ENCODE measurements around the gene PDE11A. TPM values are rescaled to one million over a fixed set of nuclear protein-coding genes. Genes with fewer than 3 reads are reported as not detected.

The PDE11A gene
- total RNA-seq, 1 donor from 2014 or later, result 0.27 TPM

DNA sequence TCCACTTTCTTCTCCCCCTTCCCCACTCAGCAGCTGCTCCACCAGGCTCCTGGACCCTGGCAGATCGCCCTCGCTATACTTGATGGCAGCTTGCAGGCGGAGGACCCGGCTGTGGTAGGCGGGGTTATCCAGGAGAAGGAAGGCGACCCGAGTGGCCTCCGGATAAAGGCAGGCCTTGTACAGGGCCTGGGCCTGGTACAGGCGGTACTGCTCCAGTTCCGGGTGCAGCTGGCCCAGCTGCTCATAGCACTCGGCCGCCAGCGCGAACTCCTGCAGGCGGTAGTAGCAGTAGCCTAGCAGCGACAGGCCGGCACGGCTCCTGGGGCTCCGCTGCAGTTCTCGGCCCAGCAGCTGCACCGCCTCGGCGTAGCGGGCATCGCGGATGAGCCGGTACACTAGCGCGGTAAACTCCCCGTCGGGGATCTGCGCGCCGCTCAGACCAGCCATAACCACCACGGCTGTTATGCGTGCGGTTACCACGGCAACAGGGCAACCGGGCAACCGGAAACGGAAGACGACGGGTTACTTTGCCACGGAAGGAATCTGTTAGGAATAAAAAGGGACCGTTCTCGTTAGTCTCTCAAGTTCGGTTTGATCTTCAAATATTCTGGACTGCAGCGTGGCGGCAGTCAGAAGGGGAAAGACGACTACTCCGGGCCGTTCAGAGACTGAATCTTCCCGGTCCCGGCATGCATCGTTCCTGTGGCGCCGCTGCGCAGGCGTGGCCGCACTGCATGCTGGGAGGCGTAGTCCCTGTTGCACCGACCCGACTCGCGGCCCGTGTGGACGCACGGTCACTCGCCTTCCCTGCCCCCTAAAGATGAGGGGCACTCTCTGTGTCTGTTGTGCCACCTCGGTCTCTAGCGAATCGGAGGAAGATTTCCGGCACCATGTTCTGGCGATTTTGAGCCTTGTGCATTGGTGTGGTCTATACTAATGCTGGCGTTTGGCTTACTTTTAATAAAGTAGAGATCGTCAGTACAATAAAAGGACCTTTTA is 454.0 kb downstream of the PDE11A start:
- peaks cover 10% of the 10 kb centered on the region for H3K4me1 Mint-ChIP-seq (ENCODE audit: low read depth, unreplicated experiment)
- peak overlapping the region; percentile 98 for H3K27ac Mint-ChIP-seq (ENCODE audit: unreplicated experiment)
- DNase-seq, result peak; percentile 90
- peak overlapping the region; percentile 97 for H3K4me3 Mint-ChIP-seq (ENCODE audit: unreplicated experiment)
- peaks cover 5% of the 10 kb centered on the region for H3K27me3 Mint-ChIP-seq (ENCODE audit: unreplicated experiment)
- H3K9me3 Mint-ChIP-seq (ENCODE audit: unreplicated experiment), result peaks cover 8% of the 10 kb centered on the region
- no peaks in the 10 kb centered on the region for H3K36me3 Mint-ChIP-seq (ENCODE audit: unreplicated experiment)
- TF ChIP-seq, protein P1, sequence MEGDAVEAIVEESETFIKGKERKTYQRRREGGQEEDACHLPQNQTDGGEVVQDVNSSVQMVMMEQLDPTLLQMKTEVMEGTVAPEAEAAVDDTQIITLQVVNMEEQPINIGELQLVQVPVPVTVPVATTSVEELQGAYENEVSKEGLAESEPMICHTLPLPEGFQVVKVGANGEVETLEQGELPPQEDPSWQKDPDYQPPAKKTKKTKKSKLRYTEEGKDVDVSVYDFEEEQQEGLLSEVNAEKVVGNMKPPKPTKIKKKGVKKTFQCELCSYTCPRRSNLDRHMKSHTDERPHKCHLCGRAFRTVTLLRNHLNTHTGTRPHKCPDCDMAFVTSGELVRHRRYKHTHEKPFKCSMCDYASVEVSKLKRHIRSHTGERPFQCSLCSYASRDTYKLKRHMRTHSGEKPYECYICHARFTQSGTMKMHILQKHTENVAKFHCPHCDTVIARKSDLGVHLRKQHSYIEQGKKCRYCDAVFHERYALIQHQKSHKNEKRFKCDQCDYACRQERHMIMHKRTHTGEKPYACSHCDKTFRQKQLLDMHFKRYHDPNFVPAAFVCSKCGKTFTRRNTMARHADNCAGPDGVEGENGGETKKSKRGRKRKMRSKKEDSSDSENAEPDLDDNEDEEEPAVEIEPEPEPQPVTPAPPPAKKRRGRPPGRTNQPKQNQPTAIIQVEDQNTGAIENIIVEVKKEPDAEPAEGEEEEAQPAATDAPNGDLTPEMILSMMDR (IDR thresholded peaks at IDR 0.05; ENCODE audit: partially characterized antibody, unreplicated experiment), result no peak

DNA sequence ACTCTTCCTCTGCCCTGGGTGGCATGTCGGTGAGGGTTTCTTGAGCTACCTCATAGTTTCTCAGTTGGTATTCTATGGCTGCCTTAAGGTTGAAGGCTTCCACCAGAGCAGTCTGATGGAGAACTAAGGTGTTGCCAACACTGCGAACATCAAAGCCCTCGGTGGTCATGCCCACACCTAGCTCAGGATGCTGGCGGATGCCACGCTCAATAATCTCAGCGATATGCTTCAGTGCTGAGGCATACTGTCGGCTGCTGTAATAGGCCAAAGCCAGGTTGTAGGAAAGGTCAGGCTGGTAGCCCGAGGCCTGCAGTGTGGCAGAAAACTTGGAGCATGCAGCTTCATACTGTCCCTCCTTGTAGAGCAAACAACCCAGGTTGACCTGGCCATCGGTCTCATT is 454.7 kb downstream of the PDE11A start:
- no peak for DNase-seq
- Mint-ChIP-seq H3K27ac (ENCODE audit: unreplicated experiment) (peak overlapping the region; percentile 98), H3K4me3 (ENCODE audit: unreplicated experiment) (peak overlapping the region; percentile 97), H3K9me3 (ENCODE audit: unreplicated experiment) (peaks cover 8% of the 10 kb centered on the region), H3K27me3 (ENCODE audit: unreplicated experiment) (peaks cover 5% of the 10 kb centered on the region), H3K36me3 (ENCODE audit: unreplicated experiment) (no peaks in the 10 kb centered on the region), H3K4me1 (ENCODE audit: low read depth, unreplicated experiment) (peaks cover 7% of the 10 kb centered on the region)
- TF ChIP-seq, protein P1 (IDR thresholded peaks at IDR 0.05; ENCODE audit: partially characterized antibody, unreplicated experiment), result no peak

DNA sequence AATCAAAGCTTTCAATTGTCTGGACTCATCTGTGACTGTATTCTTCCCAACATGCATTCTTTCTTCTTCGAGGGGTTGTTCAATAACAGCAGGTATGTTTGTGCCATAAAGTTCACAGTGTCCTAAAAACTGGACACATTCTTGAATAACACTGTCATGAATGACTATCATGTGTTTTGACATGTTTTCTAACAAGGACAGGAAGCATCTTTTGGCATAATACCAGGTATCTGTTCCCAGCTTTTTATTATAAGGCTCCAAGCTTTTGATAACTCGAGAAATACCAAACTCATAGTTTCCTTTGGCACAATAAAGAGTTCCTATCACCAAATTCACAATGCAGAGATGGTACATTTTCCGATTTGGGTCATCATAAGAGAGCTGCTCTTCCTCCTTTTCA is 455.8 kb downstream of the PDE11A start:
- H3K9me3 Mint-ChIP-seq (ENCODE audit: unreplicated experiment), result peaks cover 8% of the 10 kb centered on the region
- TF ChIP-seq, protein P1 (IDR thresholded peaks at IDR 0.05; ENCODE audit: partially characterized antibody, unreplicated experiment), result no peak
- no peaks in the 10 kb centered on the region for H3K36me3 Mint-ChIP-seq (ENCODE audit: unreplicated experiment)
- H3K4me3 Mint-ChIP-seq (ENCODE audit: unreplicated experiment), result no peak overlapping the region
- peaks cover 2% of the 10 kb centered on the region for H3K4me1 Mint-ChIP-seq (ENCODE audit: low read depth, unreplicated experiment)
- H3K27ac Mint-ChIP-seq (ENCODE audit: unreplicated experiment), result no peak overlapping the region
- DNase-seq, result no peak
- peaks cover 5% of the 10 kb centered on the region for H3K27me3 Mint-ChIP-seq (ENCODE audit: unreplicated experiment)

DNA sequence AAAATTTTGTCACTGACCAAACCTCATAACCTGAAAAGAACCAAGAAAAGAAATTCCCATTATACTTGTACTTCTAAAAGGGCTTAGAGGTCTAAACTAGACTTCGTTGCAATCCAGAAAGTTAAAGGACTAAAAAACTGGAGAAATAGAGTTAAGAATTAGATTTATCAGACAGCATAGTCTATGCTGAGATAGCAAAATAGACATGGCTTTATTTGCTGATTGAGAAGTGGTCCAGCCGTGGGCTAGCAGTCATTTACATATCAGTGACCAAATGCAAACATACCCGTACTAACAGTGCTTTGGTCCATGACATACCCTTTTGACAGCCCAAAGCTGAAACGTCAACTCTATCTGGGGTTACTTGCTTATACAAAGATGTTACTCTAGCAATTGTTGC is 456.5 kb downstream of the PDE11A start:
- no peak overlapping the region for H3K27ac Mint-ChIP-seq (ENCODE audit: unreplicated experiment)
- TF ChIP-seq, protein P1 (IDR thresholded peaks at IDR 0.05; ENCODE audit: partially characterized antibody, unreplicated experiment), result no peak
- peaks cover 5% of the 10 kb centered on the region for H3K9me3 Mint-ChIP-seq (ENCODE audit: unreplicated experiment)
- peaks cover 3% of the 10 kb centered on the region for H3K4me1 Mint-ChIP-seq (ENCODE audit: low read depth, unreplicated experiment)
- H3K36me3 Mint-ChIP-seq (ENCODE audit: unreplicated experiment), result no peaks in the 10 kb centered on the region
- DNase-seq, result no peak
- H3K4me3 Mint-ChIP-seq (ENCODE audit: unreplicated experiment), result no peak overlapping the region
- H3K27me3 Mint-ChIP-seq (ENCODE audit: unreplicated experiment), result peaks cover 3% of the 10 kb centered on the region

DNA sequence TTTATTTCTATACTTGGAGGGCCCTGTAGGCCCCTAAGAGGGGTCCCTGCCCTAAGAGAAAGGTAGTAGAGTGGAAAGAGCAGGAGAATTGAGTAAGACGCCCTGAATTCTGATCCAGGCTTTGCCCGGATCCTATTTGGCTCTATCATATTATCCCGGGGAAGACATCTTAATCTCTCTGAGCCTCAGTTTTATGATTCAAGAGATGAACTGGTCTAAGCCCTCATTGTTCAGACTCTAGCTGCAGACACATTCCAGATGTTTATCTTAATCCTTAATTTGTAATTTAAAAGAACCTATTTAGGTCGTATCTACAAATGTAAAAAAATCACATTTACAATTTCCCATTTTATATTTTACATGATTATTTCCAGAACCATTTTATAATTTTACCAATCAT is 459.9 kb downstream of the PDE11A start:
- TF ChIP-seq, protein P1 (IDR thresholded peaks at IDR 0.05; ENCODE audit: partially characterized antibody, unreplicated experiment), result no peak
- H3K27ac Mint-ChIP-seq (ENCODE audit: unreplicated experiment), result no peak overlapping the region
- peaks cover 3% of the 10 kb centered on the region for H3K4me1 Mint-ChIP-seq (ENCODE audit: low read depth, unreplicated experiment)
- H3K4me3 Mint-ChIP-seq (ENCODE audit: unreplicated experiment), result no peak overlapping the region
- peaks cover 4% of the 10 kb centered on the region for H3K9me3 Mint-ChIP-seq (ENCODE audit: unreplicated experiment)
- peaks cover 2% of the 10 kb centered on the region for H3K36me3 Mint-ChIP-seq (ENCODE audit: unreplicated experiment)
- DNase-seq, result no peak
- H3K27me3 Mint-ChIP-seq (ENCODE audit: unreplicated experiment), result no peaks in the 10 kb centered on the region
